Activated naive CD4-positive, alpha-beta T cell treated with anti-CD3 and anti-CD28 coated beads for 36 hours (primary cell): ENCODE results near the gene CST9L. TPM values are rescaled to one million over a fixed set of nuclear protein-coding genes. Genes with fewer than 3 reads are reported as not detected.

ENCODE experiments used
- CTCF ChIA-PET: fragments of 350-600 bp; sonication (Branson Sonifier 250); formaldehyde crosslinking; loops from one replicate; lab custom pipeline; 2021; ENCODE audit warnings: antibody characterized with exemption; lab: Charles Lee
- DNase-seq: peaks from one replicate; pipeline ENCODE4 v3.0.0-alpha.2; 2020
- H3K27ac Mint-ChIP-seq: one replicate; pipeline ENCODE4 v1.8.0; 2021; ENCODE audit warnings: mild to moderate bottlenecking, mixed read lengths
- H3K27me3 Mint-ChIP-seq: one replicate; pipeline ENCODE4 v1.8.0; 2021; ENCODE audit warnings: low read depth, mixed read lengths
- H3K36me3 Mint-ChIP-seq: one replicate; pipeline ENCODE4 v1.8.0; 2021; ENCODE audit warnings: low read depth, mixed read lengths
- H3K4me1 Mint-ChIP-seq: one replicate; pipeline ENCODE4 v1.8.0; 2021; ENCODE audit warnings: low read depth, mixed read lengths
- H3K4me3 Mint-ChIP-seq: one replicate; pipeline ENCODE4 v1.8.0; 2021; ENCODE audit warnings: mild to moderate bottlenecking, moderate library complexity, mixed read lengths
- H3K9me3 Mint-ChIP-seq: one replicate; pipeline ENCODE4 v1.8.0; 2021; ENCODE audit warnings: mixed read lengths
- intact Hi-C: fragments of 100-400 bp; cut with micrococcal nuclease; formaldehyde crosslinking; loops from one replicate; pipeline ENCODE4 v1.15.1; 2023
- total RNA-seq, 2 experiments: library from RNA; stranded (reverse); gene quantifications; one replicate each; pipeline ENCODE4 v1.2.3, GENCODE V29; 2021

Gene CST9L
- total RNA-seq, 2 experiments from 2014 or later = not detected

GRCh38 chr20:23603321-23603720 is 35.0 kb upstream of the CST9L start:
- intact Hi-C loops = no loop called here
- Mint-ChIP-seq H3K4me1 (no peaks in the 10 kb centered on the region), H3K9me3 (no peaks in the 10 kb centered on the region), H3K4me3 (no peak overlapping the region), H3K27me3 (peaks cover 6% of the 10 kb centered on the region), H3K27ac (no peak overlapping the region), H3K36me3 (no peaks in the 10 kb centered on the region)
- no peak for DNase-seq
- CTCF ChIA-PET = interaction anchor here (1.2 to 1.8 kb wide), 2 partner anchors 156 to 161 kb away, joined by 3 to 7 read pairs; no protein-coding TSS in a partner anchor

DNA sequence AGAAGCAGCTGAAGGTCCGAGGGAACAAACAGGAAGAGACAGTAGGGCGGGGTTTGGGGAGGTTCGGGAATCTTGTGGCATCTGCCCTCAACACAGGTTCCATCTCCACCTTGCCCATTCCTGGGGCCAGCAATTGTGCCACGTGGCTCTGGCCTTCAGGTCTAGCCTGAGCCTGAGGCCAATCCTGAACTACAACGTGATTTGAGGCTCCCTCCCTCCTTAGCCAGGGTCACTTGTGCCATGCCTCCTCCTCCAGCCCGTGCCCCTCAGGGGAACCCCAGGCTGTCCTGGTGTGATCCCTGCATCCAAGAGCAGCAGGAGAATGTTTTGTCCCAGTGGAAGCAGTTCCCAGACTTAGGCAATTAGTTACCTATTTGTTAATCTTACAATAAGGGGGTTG is 34.4 kb upstream of the CST9L start:
- no peaks in the 10 kb centered on the region for H3K9me3 Mint-ChIP-seq
- H3K4me3 Mint-ChIP-seq = no peak overlapping the region
- intact Hi-C loops = no loop called here
- CTCF ChIA-PET = interaction anchor here (1.2 kb wide), 1 partner anchor 156 kb away, joined by 3 read pairs; no protein-coding TSS in a partner anchor
- DNase-seq = no peak
- H3K27ac Mint-ChIP-seq = no peak overlapping the region
- H3K27me3 Mint-ChIP-seq = peaks cover 6% of the 10 kb centered on the region
- no peaks in the 10 kb centered on the region for H3K4me1 Mint-ChIP-seq
- H3K36me3 Mint-ChIP-seq = no peaks in the 10 kb centered on the region

DNA sequence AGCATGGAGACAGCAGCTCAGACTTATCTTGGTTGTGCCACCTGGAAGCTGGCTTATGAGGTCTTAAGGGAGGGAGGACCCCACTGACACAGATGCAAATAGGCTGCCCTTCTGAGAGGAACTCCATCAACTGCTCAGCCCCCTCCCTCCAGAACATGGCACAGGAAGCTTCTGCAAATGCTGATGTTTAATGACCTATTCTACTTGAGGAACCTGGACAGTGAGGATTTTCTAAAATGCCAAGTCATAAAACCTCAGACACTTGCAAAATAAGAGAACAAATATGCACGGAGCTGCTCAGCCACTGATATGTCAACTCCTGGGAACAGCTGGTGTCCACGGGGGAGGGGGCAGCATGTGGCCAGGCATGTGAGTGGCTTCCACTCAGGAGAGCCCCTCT is 34.0 kb upstream of the CST9L start:
- intact Hi-C loops = no loop called here
- no peaks in the 10 kb centered on the region for H3K9me3 Mint-ChIP-seq
- peaks cover 6% of the 10 kb centered on the region for H3K27me3 Mint-ChIP-seq
- no peaks in the 10 kb centered on the region for H3K36me3 Mint-ChIP-seq
- no peaks in the 10 kb centered on the region for H3K4me1 Mint-ChIP-seq
- CTCF ChIA-PET = no interaction called here
- no peak for DNase-seq
- H3K27ac Mint-ChIP-seq = no peak overlapping the region
- no peak overlapping the region for H3K4me3 Mint-ChIP-seq

GRCh38 chr20:23601715-23602114 is 33.4 kb upstream of the CST9L start:
- CTCF ChIA-PET = no interaction called here
- intact Hi-C loops = no loop called here
- DNase-seq = no peak
- H3K27ac Mint-ChIP-seq = no peak overlapping the region
- no peaks in the 10 kb centered on the region for H3K4me1 Mint-ChIP-seq
- H3K27me3 Mint-ChIP-seq = peaks cover 6% of the 10 kb centered on the region
- no peaks in the 10 kb centered on the region for H3K36me3 Mint-ChIP-seq
- H3K4me3 Mint-ChIP-seq = no peak overlapping the region
- no peaks in the 10 kb centered on the region for H3K9me3 Mint-ChIP-seq

GRCh38 chr20:23598481-23598880 is 30.2 kb upstream of the CST9L start:
- H3K27ac Mint-ChIP-seq = no peak overlapping the region
- no peaks in the 10 kb centered on the region for H3K4me1 Mint-ChIP-seq
- no peak for DNase-seq
- no peak overlapping the region for H3K4me3 Mint-ChIP-seq
- H3K36me3 Mint-ChIP-seq = no peaks in the 10 kb centered on the region
- peaks cover under 1% of the 10 kb centered on the region for H3K27me3 Mint-ChIP-seq
- no peaks in the 10 kb centered on the region for H3K9me3 Mint-ChIP-seq
- CTCF ChIA-PET = interaction anchor here (1.1 kb wide), 1 partner anchor 157 kb away, joined by 4 read pairs; no protein-coding TSS in a partner anchor
- intact Hi-C loops = no loop called here

DNA sequence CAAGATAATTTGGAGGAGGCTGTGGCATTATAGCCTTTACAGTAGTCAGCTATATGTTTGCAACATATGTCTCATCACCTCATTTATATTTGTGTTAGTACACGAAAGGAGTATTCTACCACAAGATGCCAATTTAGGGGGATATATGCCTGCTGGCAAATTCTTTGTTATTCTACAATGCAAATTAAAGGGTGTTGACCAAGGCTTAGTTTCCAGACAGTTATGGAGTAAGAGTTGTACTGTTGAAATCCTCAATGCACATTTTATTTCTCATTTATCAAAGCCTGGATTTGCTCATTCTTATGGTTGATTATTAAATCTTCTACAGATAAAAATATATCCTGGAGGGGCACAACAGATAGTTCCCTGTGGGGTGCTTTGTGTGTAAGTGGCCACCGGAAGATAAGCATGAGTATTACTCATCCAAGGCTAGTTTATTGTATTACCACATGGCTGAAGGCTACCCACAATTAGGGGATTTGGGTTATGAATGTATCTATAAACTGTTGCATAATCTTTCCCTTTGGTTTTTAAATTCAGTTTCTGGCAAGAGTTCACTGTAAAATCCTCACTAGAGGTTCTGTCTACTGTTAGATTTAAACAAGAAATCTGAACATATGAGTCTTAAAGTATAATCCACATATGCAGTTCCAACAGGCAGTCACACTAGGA is 28.4 kb upstream of the CST9L start:
- no peaks in the 10 kb centered on the region for H3K4me1 Mint-ChIP-seq
- intact Hi-C loops = no loop called here
- DNase-seq = no peak
- CTCF ChIA-PET = no interaction called here
- H3K27me3 Mint-ChIP-seq = no peaks in the 10 kb centered on the region
- H3K27ac Mint-ChIP-seq = no peak overlapping the region
- H3K9me3 Mint-ChIP-seq = no peaks in the 10 kb centered on the region
- H3K36me3 Mint-ChIP-seq = no peaks in the 10 kb centered on the region
- no peak overlapping the region for H3K4me3 Mint-ChIP-seq

DNA sequence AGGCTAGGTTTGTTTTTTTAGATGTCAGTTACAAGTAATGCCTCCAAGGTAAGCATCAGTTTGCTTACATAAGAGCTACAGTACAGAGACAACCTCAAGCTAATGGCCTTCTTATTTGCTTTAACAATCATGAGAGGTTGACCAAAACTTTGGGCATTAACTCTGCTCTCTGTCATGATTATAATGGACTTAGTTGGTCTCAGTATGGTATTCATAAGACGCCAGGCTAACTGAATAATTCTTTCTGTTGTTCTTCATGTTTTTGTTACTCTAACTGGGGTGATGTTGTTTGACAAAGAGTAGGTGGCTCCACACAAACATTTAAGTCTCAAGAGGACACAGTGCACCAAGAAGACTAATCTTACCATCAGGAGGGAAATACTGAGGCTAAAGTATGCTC is 27.7 kb upstream of the CST9L start:
- intact Hi-C loops = no loop called here
- no peaks in the 10 kb centered on the region for H3K9me3 Mint-ChIP-seq
- no peaks in the 10 kb centered on the region for H3K36me3 Mint-ChIP-seq
- DNase-seq = no peak
- no peaks in the 10 kb centered on the region for H3K27me3 Mint-ChIP-seq
- CTCF ChIA-PET = no interaction called here
- no peaks in the 10 kb centered on the region for H3K4me1 Mint-ChIP-seq
- H3K4me3 Mint-ChIP-seq = no peak overlapping the region
- H3K27ac Mint-ChIP-seq = no peak overlapping the region

DNA sequence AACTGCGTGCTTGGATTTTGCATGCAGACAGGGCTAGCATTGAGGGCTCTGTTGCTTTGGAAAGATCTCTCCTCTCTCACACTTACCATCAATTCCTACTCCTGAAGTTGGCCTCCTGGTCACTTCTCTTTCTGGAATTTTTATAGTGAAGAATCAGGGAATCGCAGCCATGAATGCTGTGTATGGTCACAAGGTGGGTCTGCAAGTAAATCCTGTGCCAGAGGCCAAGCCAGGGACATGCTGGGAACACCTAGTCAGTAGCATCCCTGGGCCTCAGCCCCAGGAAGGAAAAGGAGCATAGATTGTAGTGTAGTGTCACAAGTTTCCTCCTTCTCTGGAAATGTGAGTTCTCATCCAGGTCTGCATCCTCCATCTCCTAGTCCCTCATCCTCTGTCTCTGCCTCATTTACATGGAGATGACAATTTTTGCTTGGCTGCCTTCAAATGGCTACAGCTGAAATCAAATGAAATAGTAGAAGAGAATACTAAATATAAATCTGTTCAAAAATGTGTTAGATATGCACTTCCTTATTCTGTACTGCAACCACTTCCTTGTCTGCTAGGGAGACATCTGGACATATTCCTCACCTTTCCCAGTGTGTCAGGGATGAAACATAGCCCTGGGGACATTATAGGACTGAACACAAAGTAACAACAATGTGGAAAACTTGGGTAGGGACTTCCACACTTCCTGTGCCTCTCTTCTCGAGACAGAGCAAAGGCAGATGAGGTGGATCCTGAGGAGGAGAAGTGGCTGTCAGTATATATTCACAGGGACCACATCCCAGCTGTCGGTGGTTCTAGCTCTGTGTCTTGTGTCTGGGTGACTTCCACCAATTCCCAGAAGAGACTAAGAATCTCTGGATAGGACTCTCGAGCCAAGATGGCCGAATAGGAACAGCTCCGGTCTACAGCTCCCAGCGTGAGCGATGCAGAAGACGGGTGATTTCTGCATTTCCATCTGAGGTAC is 20.4 kb upstream of the CST9L start:
- H3K9me3 Mint-ChIP-seq = no peaks in the 10 kb centered on the region
- intact Hi-C loops = no loop called here
- H3K27me3 Mint-ChIP-seq = peaks cover 13% of the 10 kb centered on the region
- no peak overlapping the region for H3K27ac Mint-ChIP-seq
- no peaks in the 10 kb centered on the region for H3K36me3 Mint-ChIP-seq
- DNase-seq = no peak
- H3K4me1 Mint-ChIP-seq = no peaks in the 10 kb centered on the region
- H3K4me3 Mint-ChIP-seq = no peak overlapping the region
- CTCF ChIA-PET = no interaction called here

DNA sequence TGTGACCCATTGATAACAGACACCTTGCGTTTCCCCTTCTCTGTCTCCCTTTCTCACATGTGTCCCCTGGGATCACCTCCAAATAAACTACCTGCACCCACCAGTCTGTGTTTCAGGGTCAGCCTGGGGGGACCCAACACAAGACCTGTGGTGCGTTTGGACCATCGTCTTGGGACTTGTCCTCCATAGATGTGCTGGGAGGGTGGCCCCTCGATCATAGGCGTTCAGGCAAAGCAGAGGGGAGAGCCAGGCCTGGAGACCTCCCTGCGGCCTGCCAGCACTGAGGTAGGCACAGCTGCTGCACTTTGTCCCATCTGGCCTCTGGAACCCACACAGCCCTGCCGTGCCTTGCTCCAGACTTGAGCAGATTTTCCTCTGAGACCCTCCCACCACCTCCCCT is 19.3 kb upstream of the CST9L start:
- intact Hi-C loops = no loop called here
- H3K4me3 Mint-ChIP-seq = no peak overlapping the region
- no peaks in the 10 kb centered on the region for H3K4me1 Mint-ChIP-seq
- H3K27ac Mint-ChIP-seq = no peak overlapping the region
- CTCF ChIA-PET = no interaction called here
- H3K36me3 Mint-ChIP-seq = no peaks in the 10 kb centered on the region
- DNase-seq = no peak
- peaks cover 13% of the 10 kb centered on the region for H3K27me3 Mint-ChIP-seq
- no peaks in the 10 kb centered on the region for H3K9me3 Mint-ChIP-seq

- DNase-seq = no peak
- H3K36me3 Mint-ChIP-seq = no peaks in the 10 kb centered on the region
- intact Hi-C loops = no loop called here
- H3K27ac Mint-ChIP-seq = no peak overlapping the region
- CTCF ChIA-PET = interaction anchor here (1.5 kb wide), 1 partner anchor 20 kb away, joined by 3 read pairs; no protein-coding TSS in a partner anchor
- no peaks in the 10 kb centered on the region for H3K9me3 Mint-ChIP-seq
- peaks cover 17% of the 10 kb centered on the region for H3K27me3 Mint-ChIP-seq
- no peaks in the 10 kb centered on the region for H3K4me1 Mint-ChIP-seq
- no peak overlapping the region for H3K4me3 Mint-ChIP-seq
Observed at GRCh38 chr20:23586735-23587525, 18.6 kb upstream of the CST9L start.

- Mint-ChIP-seq H3K9me3 (no peaks in the 10 kb centered on the region), H3K36me3 (no peaks in the 10 kb centered on the region), H3K4me1 (no peaks in the 10 kb centered on the region), H3K27ac (no peak overlapping the region), H3K27me3 (peaks cover 23% of the 10 kb centered on the region), H3K4me3 (no peak overlapping the region)
- CTCF ChIA-PET = interaction anchor here (1.5 kb wide), 1 partner anchor 21 kb away, joined by 3 read pairs; no protein-coding TSS in a partner anchor
- intact Hi-C loops = no loop called here
- DNase-seq = no peak
Observed at GRCh38 chr20:23585808-23586734, 17.8 kb upstream of the CST9L start.
